K562 (cell line): ENCODE data around the gene ADAM10. TPM values are rescaled to one million over a fixed set of nuclear protein-coding genes. Genes with fewer than 3 reads are reported as not detected.

Source experiments
- ATAC-seq: fragments of 200-7000 bp; cut with Tn5 transposase; 3 replicates; pipeline ENCODE4 v1.9.1; 2020; ENCODE audit warnings: moderate library complexity
- BruUV-seq: library from RNA; stranded (reverse); fragments of 400-500 nt; replicated peaks from 2 replicates; lab custom pipeline; 2021; lab: Mats Ljungman, UMichigan
- CTCF ChIA-PET: fragments of 300-600 bp; formaldehyde crosslinking; extraction: SDS; loops from one replicate; lab custom pipeline; 2021; ENCODE audit warnings: low intra/inter-chr PET ratio; lab: Yijun Ruan, JAX
- POLR2A ChIA-PET: fragments of 300-600, 350-650 bp; sonication (Branson Sonifier 250); formaldehyde crosslinking; extraction: SDS; loops from one replicate; lab custom pipeline; 2021; ENCODE audit warnings: antibody characterized with exemption, inconsistent platforms; lab: Yijun Ruan, JAX
- DNase-seq, 4 experiments: peaks; one replicate each; pipeline versions ENCODE4 v3.0.0 to v3.0.0-alpha.2; 2011 to 2018; ENCODE audit warnings: low spot score in 3 of 4, mixed read lengths in 3 of 4; ENCODE audit errors: extremely low read depth in 1 of 4
- FAIRE-seq: peaks from 2 replicates; lab custom pipeline; 2011; peaks lifted over from hg19 to GRCh38; lab: Jason Lieb, UNC
- H2AFZ ChIP-seq: 2 replicates; pipeline ENCODE4 v1.6.0; 2011; ENCODE audit warnings: low read depth, low read length, control low read depth, inconsistent platforms
- H3K27ac ChIP-seq: fragments of 200-600 bp; 3 replicates; pipeline ENCODE4 v1.8.0; 2011; ENCODE audit warnings: low read depth, mild to moderate bottlenecking, control low read depth, inconsistent platforms, low read length, moderate library complexity, mixed read lengths; ENCODE audit errors: extremely low read depth
- H3K27me3 ChIP-seq, 2 experiments: fragments of 300-600 bp in 1 of 2; 2 replicates in 1 of 2; 3 replicates in 1 of 2; pipeline versions ENCODE4 v1.6.0 to v1.8.0; 2011; ENCODE audit warnings: inconsistent platforms in 2 of 2, low read length in 2 of 2, mild to moderate bottlenecking in 1 of 2, mixed read lengths in 1 of 2, moderate library complexity in 1 of 2; ENCODE audit not compliant: control insufficient read depth in 2 of 2, insufficient read depth in 2 of 2
- H3K36me3 ChIP-seq: fragments of 300-600 bp; 3 replicates; pipeline ENCODE4 v1.8.0; 2011; ENCODE audit warnings: mild to moderate bottlenecking, low read length, inconsistent platforms; ENCODE audit not compliant: control insufficient read depth, insufficient read depth
- H3K4me1 ChIP-seq, 2 experiments: fragments of 200-600 bp in 1 of 2; replicated peaks in 1 of 2; 2 replicates in 1 of 2; 3 replicates in 1 of 2; pipeline versions ENCODE4 v1.5.1 to v1.8.0; 2011; ENCODE audit warnings: inconsistent platforms in 2 of 2, low read length in 2 of 2, mild to moderate bottlenecking in 1 of 2, mixed read lengths in 1 of 2, moderate library complexity in 1 of 2; ENCODE audit not compliant: control insufficient read depth in 2 of 2, insufficient read depth in 2 of 2
- H3K4me2 ChIP-seq: 2 replicates; pipeline ENCODE4 v1.6.1; 2011; ENCODE audit warnings: low read length, control low read depth, inconsistent platforms, mixed read lengths; ENCODE audit not compliant: insufficient read depth
- H3K4me3 ChIP-seq: fragments of 200-600 bp; sonication (generic), shearing (Covaris generic); 2 replicates; pipeline ENCODE4 v1.5.1; 2016; ENCODE audit warnings: control low read depth, inconsistent platforms
- H3K79me2 ChIP-seq: fragments of 200-600 bp; 3 replicates; pipeline ENCODE4 v1.8.0; 2011; ENCODE audit warnings: low read length, inconsistent platforms; ENCODE audit not compliant: control insufficient read depth, insufficient read depth
- H3K9ac ChIP-seq, 2 experiments: 2 replicates each; pipeline versions ENCODE4 v1.6.0 to v1.6.1; 2011; ENCODE audit warnings: low read depth in 2 of 2, low read length in 2 of 2, control low read depth in 1 of 2, inconsistent platforms in 1 of 2, mild to moderate bottlenecking in 1 of 2, mixed read lengths in 1 of 2; ENCODE audit not compliant: insufficient read depth in 1 of 2
- H3K9me1 ChIP-seq: one replicate; pipeline ENCODE4 v1.6.0; 2011; ENCODE audit warnings: inconsistent platforms, mild to moderate bottlenecking, low read length, moderate library complexity; ENCODE audit not compliant: control insufficient read depth, insufficient read depth
- H3K9me3 ChIP-seq: replicated peaks from 2 replicates; pipeline ENCODE4 v1.5.1; 2011; ENCODE audit warnings: low read depth, low read length, inconsistent platforms; ENCODE audit not compliant: control insufficient read depth, insufficient read depth
- H4K20me1 ChIP-seq: replicated peaks from 2 replicates; pipeline ENCODE4 v1.6.1; 2011; ENCODE audit warnings: low read length, inconsistent platforms, mixed read lengths; ENCODE audit not compliant: control insufficient read depth, insufficient read depth
- NR2C1 ChIP-seq, 2 experiments: fragments of 450-650 bp; IDR thresholded peaks; 2 replicates each; pipeline ENCODE4 v1.6.1; 2017; ENCODE audit warnings: mild to moderate bottlenecking in 2 of 2, antibody characterized with exemption in 1 of 2, inconsistent platforms in 1 of 2, missing compliant biosample characterization in 1 of 2, missing genetic modification characterization in 1 of 2
- THRAP3 ChIP-seq: fragments of 450-650 bp; IDR thresholded peaks from 2 replicates; pipeline ENCODE4 v1.6.1; 2016; ENCODE audit warnings: mild to moderate bottlenecking, inconsistent platforms, borderline replicate concordance
- ZNF212 ChIP-seq: fragments of 450-650 bp; formaldehyde crosslinking; IDR thresholded peaks from 2 replicates; pipeline ENCODE4 v1.4.0; 2020; ENCODE audit warnings: mild to moderate bottlenecking
- WGBS: fragments of 100-300 bp; shearing (Covaris generic); methylation state at CpG from one replicate; pipeline ENCODE4 v1.1.6; 2016; ENCODE audit warnings: low coverage, mixed read lengths; ENCODE audit not compliant: insufficient coverage; ENCODE audit errors: missing lambda C conversion rate; 5-methylcytosine and 5-hydroxymethylcytosine counted together
- in situ Hi-C: fragments of 300-500 bp; cut with MboI; formaldehyde crosslinking; loops from 4 replicates; pipeline ENCODE4 v1.15.0; 2018; ENCODE audit warnings: inconsistent platforms, mixed read lengths
- intact Hi-C: fragments of 100-400 bp; cut with micrococcal nuclease; formaldehyde crosslinking; loops from 2 replicates; pipeline ENCODE4 v1.14.2; 2022
- polyA plus RNA-seq, 8 experiments: library from polyadenylated mRNA; depleted of rRNA in 4 of 8; stranded (reverse) in 5 of 8; unstranded in 3 of 8; fragments of >200 nt; fragmentation: Nextera tagmentation in 2 of 8; fragmentation: Illumina TruSeq in 1 of 8; extraction: Ambion mirVana in 2 of 8; extraction: Trizol in 1 of 8; gene quantifications; 2 replicates each; pipeline versions ENCODE4 v1.2.1 to v1.2.3, GENCODE V29; 2011 to 2014; ENCODE audit warnings: inconsistent platforms in 1 of 8, missing spikeins in 1 of 8
- total RNA-seq, 7 experiments: library from RNA; depleted of rRNA in 6 of 7; stranded (reverse); fragments of >200 nt in 6 of 7; fragmentation: Illumina TruSeq in 2 of 7; extraction: Trizol in 2 of 7; gene quantifications; 2 replicates each; pipeline versions ENCODE4 v1.2.1 to v1.2.3, GENCODE V29; 2011 to 2021; ENCODE audit warnings: low replicate concordance in 1 of 7
- TF ChIP-seq, protein P1 (sequence below): fragments of 200-400 bp; formaldehyde crosslinking; IDR thresholded peaks from 2 replicates; pipeline ENCODE4 v1.6.1; 2017; ENCODE audit warnings: mild to moderate bottlenecking, low read depth, low read length, moderate library complexity
- TF ChIP-seq, protein P2 (sequence below), 3 experiments: fragments of 200-800 bp in 1 of 3; fragments of 250-450 bp in 1 of 3; fragments of 450-650 bp in 1 of 3; sonication (Bioruptor Pico) in 1 of 3; sonication (Bioruptor generic) in 1 of 3; formaldehyde crosslinking in 1 of 3; IDR thresholded peaks; 2 replicates each; pipeline versions ENCODE4 v1.6.1 to v1.8.0; 2016 to 2022; ENCODE audit warnings: mild to moderate bottlenecking in 2 of 3, missing genetic modification characterization in 2 of 3, missing compliant biosample characterization in 1 of 3, moderate library complexity in 1 of 3

Gene ADAM10
- total and polyA plus RNA-seq, 9 of the 15 experiments (the other 6 are each of a cell fraction or from before 2014, with no cell fraction given): 11.9 to 152 (median 57.3) TPM

DNA sequence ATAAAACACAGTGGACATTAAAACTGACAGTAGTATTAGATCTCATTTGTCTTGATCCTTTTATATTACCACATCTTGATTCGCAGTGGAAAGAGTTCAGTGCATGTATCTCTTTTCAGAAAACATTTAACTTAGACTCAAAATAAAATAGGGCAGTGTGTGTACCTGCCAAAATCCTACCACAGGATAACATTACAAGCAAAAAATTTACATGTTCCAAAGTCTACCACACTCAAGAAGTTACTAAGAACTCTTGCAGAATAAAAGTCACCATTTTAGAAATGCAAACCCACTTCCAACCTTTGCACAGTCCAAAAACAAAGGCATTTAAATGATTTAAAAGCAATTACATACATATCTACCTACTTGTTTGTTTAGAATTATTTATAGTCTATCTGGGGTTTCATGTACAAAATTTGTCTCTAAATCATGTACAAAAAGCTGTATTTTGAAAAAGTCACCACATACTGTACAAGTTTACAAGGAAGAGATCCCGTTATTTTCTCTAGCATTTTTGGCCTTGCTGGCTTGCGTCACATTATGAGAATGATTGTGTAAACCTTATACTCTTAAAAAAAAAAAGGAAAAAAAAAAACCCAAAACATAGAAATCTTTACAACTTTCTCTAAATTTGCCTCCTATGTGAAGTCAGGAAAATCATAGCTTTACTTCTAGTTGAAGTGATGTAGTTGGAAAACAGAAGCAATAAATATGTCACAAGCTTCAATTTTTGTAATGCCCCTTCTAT lies 153.8 kb downstream of the ADAM10 start:
- H3K4me3 ChIP-seq: no peak overlapping the region
- no TSS peak for BruUV-seq
- peak; percentile 51 for FAIRE-seq
- H3K79me2 ChIP-seq: no peaks in the 10 kb centered on the region
- TF ChIP-seq ZNF212 (CRISPR knock-in tag) (no peak), NR2C1 (IDR thresholded peaks at IDR 0.05) (no peak), NR2C1 (tag; IDR thresholded peaks at IDR 0.05) (no peak), THRAP3 (no peak)
- TF ChIP-seq, protein P1, sequence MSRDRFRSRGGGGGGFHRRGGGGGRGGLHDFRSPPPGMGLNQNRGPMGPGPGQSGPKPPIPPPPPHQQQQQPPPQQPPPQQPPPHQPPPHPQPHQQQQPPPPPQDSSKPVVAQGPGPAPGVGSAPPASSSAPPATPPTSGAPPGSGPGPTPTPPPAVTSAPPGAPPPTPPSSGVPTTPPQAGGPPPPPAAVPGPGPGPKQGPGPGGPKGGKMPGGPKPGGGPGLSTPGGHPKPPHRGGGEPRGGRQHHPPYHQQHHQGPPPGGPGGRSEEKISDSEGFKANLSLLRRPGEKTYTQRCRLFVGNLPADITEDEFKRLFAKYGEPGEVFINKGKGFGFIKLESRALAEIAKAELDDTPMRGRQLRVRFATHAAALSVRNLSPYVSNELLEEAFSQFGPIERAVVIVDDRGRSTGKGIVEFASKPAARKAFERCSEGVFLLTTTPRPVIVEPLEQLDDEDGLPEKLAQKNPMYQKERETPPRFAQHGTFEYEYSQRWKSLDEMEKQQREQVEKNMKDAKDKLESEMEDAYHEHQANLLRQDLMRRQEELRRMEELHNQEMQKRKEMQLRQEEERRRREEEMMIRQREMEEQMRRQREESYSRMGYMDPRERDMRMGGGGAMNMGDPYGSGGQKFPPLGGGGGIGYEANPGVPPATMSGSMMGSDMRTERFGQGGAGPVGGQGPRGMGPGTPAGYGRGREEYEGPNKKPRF: no peak
- TF ChIP-seq, protein P2, sequence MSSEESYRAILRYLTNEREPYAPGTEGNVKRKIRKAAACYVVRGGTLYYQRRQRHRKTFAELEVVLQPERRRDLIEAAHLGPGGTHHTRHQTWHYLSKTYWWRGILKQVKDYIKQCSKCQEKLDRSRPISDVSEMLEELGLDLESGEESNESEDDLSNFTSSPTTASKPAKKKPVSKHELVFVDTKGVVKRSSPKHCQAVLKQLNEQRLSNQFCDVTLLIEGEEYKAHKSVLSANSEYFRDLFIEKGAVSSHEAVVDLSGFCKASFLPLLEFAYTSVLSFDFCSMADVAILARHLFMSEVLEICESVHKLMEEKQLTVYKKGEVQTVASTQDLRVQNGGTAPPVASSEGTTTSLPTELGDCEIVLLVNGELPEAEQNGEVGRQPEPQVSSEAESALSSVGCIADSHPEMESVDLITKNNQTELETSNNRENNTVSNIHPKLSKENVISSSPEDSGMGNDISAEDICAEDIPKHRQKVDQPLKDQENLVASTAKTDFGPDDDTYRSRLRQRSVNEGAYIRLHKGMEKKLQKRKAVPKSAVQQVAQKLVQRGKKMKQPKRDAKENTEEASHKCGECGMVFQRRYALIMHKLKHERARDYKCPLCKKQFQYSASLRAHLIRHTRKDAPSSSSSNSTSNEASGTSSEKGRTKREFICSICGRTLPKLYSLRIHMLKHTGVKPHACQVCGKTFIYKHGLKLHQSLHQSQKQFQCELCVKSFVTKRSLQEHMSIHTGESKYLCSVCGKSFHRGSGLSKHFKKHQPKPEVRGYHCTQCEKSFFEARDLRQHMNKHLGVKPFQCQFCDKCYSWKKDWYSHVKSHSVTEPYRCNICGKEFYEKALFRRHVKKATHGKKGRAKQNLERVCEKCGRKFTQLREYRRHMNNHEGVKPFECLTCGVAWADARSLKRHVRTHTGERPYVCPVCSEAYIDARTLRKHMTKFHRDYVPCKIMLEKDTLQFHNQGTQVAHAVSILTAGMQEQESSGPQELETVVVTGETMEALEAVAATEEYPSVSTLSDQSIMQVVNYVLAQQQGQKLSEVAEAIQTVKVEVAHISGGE (CRISPR knock-in tag; IDR thresholded peaks at IDR 0.05): no peak
- TF ChIP-seq, all 486 proteins: peak for 0
- CTCF ChIA-PET: no interaction called here
- POLR2A ChIA-PET: no interaction called here
- H3K27ac ChIP-seq: no peak overlapping the region
- no peak for DNase-seq
- intact Hi-C loops: no loop called here
- 100% methylated on average over 2 of the region's 3 CpGs for WGBS
- H3K9ac ChIP-seq: no peak overlapping the region
- H3K4me1 ChIP-seq: no peaks in the 10 kb centered on the region
- no peaks in the 10 kb centered on the region for H3K9me3 ChIP-seq
- H3K4me2 ChIP-seq: no peak overlapping the region
- in situ Hi-C loops: no loop called here
- no peak overlapping the region for H2AFZ ChIP-seq
- no peaks in the 10 kb centered on the region for H4K20me1 ChIP-seq
- no peaks in the 10 kb centered on the region for H3K9me1 ChIP-seq
- no peaks in the 10 kb centered on the region for H3K27me3 ChIP-seq
- H3K36me3 ChIP-seq: peaks cover 20% of the 10 kb centered on the region; the same call in 2 of the 3 replicates
- ATAC-seq: no peak
